GM04503 (cell line): ENCODE results near the gene NAA35.
"Not testable (repeated sequence)": the region's sequence is repeated elsewhere in the genome, so short reads cannot be mapped to it uniquely, and the experiment has no call there.

Source experiments
- DNase-seq: peaks from one replicate; pipeline ENCODE4 v3.0.0-alpha.2; 2012; ENCODE audit warnings: low read depth

Gene NAA35

GRCh38 chr9:86034863-86035734 lies 94.2 kb downstream of the NAA35 start:
- no peak for DNase-seq

- DNase-seq: no peak
Observed at GRCh38 chr9:86035827-86036440, 95.0 kb downstream of the NAA35 start.

GRCh38 chr9:86036555-86036954 lies 95.6 kb downstream of the NAA35 start:
- no peak for DNase-seq

GRCh38 chr9:86039991-86040860 lies 99.3 kb downstream of the NAA35 start:
- no peak for DNase-seq

GRCh38 chr9:86040861-86041155 lies 99.9 kb downstream of the NAA35 start:
- DNase-seq: no peak

GRCh38 chr9:86041311-86041741 lies 100.4 kb downstream of the NAA35 start:
- DNase-seq: peak; percentile 17

GRCh38 chr9:86042199-86042978 lies 101.4 kb downstream of the NAA35 start:
- DNase-seq: no peak

- DNase-seq: no peak
Observed at GRCh38 chr9:86043586-86043985, 102.6 kb downstream of the NAA35 start.

GRCh38 chr9:86043999-86044398 lies 103.1 kb downstream of the NAA35 start:
- no peak for DNase-seq

GRCh38 chr9:86045654-86046053 lies 104.7 kb downstream of the NAA35 start:
- DNase-seq: no peak

GRCh38 chr9:86046071-86046636 lies 105.2 kb downstream of the NAA35 start:
- DNase-seq: no peak

GRCh38 chr9:86046930-86047341 lies 106.0 kb downstream of the NAA35 start:
- DNase-seq: no peak

- DNase-seq: no peak
Observed at GRCh38 chr9:86047361-86047760, 106.4 kb downstream of the NAA35 start.

GRCh38 chr9:86048018-86048742 lies 107.2 kb downstream of the NAA35 start:
- not testable (repeated sequence) for DNase-seq

GRCh38 chr9:86052556-86053468 lies 111.9 kb downstream of the NAA35 start:
- no peak for DNase-seq

- DNase-seq: no peak
Observed at GRCh38 chr9:86054695-86055094, 113.7 kb downstream of the NAA35 start.

GRCh38 chr9:86057491-86057890 lies 116.5 kb downstream of the NAA35 start:
- no peak for DNase-seq

GRCh38 chr9:86061972-86062739 lies 121.2 kb downstream of the NAA35 start:
- DNase-seq: no peak
